ENCODE results near the gene MDFI.

- no peak for TF ChIP-seq CTCF (conservative IDR thresholded peaks at IDR 0.05; ENCODE audit: low read depth, low read length)
- TF ChIP-seq EZH2 (IDR thresholded peaks at IDR 0.05; ENCODE audit: low read length, unreplicated experiment): no peak
Observed at GRCh38 chr6:41633056-41633634, 5.1 kb upstream of the MDFI start.

All from PC-3 (cell line).